GM21529 (cell line): ENCODE measurements around the gene MEPE.

ENCODE experiments used
- ATAC-seq: cut with Tn5 transposase; IDR thresholded peaks from one replicate; pipeline ENCODE4 v1.9.1; 2021; ENCODE audit not compliant: unreplicated experiment

The MEPE gene, protein sequence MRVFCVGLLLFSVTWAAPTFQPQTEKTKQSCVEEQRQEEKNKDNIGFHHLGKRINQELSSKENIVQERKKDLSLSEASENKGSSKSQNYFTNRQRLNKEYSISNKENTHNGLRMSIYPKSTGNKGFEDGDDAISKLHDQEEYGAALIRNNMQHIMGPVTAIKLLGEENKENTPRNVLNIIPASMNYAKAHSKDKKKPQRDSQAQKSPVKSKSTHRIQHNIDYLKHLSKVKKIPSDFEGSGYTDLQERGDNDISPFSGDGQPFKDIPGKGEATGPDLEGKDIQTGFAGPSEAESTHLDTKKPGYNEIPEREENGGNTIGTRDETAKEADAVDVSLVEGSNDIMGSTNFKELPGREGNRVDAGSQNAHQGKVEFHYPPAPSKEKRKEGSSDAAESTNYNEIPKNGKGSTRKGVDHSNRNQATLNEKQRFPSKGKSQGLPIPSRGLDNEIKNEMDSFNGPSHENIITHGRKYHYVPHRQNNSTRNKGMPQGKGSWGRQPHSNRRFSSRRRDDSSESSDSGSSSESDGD

DNA sequence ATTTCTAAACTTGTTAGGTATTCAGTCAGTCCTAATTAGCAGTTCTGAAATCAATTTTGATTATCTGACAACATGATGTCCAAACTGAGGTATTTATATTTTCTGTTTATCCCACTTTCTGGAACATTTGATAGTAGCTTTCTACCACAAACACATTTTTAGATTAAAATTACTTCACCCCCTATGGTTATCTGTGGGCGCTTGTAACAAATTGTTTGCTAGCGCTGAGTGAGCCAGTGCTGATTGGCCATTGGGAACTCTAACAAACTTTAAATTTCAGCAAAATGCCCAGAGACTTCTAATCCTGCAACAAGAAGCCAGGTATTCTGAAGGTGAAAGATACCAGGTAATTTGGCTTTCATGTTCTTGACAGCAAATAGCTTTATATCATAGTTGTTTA is at the start of gene MEPE:
Gene MEPE, plus strand, starts transcription at position 301 of the 400 bp plus-strand sequence. CDS start 1,746 bp downstream, outside the sequence.
- no peak for ATAC-seq

DNA sequence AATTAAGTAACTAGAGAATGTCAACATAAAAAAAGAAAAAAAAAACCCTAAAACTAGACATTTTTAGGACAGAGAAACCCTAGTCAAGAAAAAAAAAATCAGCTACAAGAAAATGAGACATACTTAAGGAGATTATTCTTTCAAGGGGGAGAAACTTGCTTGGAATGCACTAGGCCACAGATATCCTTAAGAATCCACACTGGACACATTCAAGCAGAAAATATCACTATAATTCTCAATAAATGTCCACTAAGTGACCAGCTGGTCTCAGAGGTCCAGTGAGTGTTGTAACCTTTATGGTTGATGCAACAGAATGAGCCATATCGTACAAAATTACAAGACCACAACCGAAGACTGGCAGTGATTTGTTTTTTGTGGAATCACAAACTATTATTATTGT is 49.0 kb upstream of the MEPE start:
- ATAC-seq: no peak

DNA sequence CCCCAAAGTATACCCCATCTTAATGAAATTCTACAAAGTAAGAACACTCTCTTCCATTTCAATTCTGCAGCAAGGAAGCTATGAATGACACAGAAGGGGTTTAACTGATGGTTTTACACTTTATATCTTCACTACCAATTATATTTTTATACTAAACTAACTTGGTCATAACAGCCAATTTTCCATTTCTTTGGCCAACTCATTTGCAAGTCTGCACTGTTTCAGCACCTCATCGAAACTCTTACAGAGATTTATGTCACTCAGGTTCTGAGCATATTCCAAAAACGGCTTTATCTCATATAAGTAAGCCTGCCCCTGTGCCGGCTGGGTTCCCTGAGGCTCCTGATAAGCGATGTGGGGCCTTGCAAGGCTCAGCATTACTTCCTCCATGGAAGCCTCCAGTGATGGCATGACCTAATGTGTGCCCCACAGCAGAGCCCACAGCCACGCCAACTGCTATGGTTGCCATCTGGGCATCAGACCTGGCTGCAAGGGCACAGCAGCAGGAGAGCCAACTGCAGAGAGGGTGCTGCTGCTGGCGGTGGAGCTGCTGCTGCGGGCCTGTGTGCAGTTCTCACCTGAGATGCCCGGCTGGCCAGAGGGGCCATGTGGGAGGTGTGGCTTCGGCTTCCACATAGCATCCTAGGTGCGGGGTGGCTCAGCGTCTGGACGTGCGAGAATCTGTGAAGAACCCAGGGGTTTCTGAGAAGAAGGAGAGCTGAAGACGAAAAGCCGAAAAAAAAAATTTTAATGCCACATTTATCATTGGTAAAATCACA is 46.8 kb upstream of the MEPE start:
- no peak for ATAC-seq

DNA sequence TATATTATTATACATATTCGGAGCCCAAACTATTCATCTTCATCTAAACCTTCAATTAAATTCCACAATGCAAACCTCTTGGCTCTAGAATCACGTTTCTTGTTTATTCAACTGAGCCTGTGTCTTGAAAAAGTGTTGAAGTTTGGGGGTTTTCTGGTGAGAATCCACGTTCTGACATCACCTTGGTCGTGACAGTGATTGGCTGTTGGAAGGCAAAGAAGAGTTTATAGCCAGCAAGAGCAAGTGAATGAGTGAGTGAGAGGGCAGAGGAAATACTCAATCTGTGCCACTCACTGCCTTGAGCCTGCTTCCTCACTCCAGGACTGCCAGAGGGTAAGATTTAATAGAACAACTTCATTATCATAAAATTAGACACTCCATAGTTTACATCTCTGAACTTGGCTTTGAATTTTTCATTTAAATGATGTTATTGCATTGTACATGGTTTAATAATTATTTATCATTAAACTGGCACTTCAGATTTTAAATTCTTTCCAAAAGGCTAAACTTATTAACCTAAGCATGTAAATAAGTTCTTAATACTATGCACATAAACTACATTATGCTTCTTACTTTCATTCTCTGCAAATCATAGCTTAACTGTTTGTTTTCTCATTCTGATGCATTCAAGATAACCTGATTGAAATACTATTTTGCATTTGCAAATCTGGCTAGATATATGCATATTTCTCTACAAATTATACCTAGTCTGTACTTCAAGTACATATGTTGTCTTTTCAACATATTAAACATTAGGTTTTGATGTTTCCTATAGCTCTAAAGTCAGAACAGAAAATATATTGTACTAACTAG is 33.3 kb upstream of the MEPE start, which contains the start of gene IBSP:
Gene IBSP, plus strand, starts transcription at position 254 of the 813 bp plus-strand sequence. CDS start 2,808 bp downstream, outside the sequence.
- no peak for ATAC-seq

DNA sequence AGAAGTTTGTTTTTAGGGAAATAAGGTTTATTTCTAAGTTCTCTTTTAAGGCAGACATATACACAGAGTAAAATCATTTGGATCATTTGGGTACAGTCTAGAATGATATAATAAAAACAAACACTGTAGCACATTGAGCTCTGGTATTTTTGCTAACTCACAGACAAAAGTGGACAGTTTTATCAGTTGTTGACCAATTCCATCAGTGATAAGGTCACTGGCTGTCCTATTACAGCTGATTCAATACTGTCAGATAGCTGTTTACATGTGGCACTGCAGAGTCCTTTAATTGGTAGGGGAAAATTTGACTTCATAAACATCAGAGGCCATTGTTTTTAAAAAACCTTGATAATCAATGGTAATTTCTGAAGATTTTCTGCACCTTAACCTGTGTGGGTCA is 29.9 kb upstream of the MEPE start:
- no peak for ATAC-seq

DNA sequence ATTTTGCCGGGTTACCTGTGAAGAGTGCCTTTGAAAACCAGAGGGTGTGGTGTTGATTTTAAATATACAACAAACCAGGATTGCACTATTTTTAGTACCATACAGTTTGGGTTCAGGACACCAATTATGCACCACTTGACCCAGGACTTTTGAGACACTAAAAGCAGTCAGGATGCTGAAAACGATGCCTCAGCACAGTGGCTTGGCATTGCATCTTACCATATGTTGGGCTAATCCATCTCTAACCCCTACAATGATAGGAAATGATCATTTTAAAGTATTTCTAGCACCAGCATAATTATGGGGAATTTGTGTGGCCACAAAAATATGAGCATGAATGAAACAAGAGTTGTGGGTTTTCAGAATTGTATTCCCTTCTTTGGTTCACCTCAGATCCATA is 29.3 kb upstream of the MEPE start:
- ATAC-seq: no peak

DNA sequence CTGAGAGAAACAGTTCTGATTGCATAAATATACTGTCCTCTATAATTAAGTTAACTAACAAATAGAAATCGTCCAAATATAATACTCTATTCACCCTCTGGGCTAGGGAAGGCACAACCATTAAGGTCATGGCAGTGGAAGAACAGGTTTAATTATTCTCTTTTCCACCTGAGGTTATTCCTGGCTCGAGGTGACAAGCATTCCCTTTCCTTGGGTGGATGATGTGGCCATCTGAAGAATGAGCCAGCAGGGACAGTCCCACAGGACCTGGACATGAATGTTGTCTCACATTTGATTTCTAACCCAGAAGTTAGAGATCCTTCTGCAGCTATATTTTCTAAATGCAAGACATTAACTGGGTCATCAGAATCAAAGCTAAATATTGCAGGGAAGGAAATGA is 27.9 kb upstream of the MEPE start:
- no peak for ATAC-seq

DNA sequence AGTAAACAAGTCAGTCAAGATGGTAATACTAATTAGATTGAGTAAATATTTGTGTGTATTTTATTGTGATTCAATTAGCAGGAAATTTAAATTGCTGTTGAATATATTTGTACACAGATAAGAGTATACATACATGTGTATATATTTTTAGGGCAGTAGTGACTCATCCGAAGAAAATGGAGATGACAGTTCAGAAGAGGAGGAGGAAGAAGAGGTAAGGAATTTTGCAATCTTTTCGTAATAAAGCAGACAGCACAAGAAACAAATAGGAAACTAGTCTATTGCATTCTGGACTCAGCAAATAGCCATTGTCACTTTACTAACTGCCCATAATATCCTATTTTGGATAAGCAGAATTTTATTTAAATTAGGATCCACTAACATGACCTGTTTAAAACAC is 26.8 kb upstream of the MEPE start:
- ATAC-seq: no peak

DNA sequence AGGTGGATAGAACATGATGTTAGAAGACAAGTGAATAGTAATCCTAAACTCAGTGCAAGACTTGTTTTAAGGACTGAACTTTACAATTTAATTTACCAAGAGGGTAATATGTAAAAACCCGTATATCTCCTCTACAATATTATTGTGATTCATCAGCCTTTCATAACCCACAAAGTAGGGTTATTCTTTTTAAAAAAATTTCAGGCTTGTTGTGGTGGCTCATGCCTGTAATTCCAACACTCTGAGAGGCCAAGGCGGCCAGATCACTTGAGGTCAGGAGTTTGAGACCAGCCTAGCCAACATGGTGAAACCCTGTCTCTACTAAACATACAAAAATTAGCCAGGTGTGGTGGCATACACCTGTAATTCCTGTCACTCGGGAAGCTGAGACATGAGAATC is 26.2 kb upstream of the MEPE start:
- ATAC-seq: no peak

DNA sequence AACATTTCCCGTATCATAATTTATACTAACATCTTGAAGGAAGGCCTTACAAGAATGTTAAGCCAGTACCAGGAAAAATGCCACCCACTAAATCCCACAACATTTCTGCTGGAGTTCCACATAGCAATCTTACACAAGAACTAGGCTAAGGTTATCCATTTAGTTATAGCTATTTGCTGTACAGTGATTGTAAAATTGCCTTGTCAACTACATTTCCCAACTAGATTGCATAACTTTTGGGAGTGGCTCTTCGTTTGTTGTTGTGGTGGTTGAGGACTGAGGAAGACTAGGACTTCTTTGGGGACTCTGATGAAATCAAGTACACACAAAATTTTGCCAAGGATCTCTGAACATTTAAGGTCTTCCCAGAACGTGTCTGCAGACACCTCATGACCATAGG is 25.4 kb upstream of the MEPE start:
- no peak for ATAC-seq

DNA sequence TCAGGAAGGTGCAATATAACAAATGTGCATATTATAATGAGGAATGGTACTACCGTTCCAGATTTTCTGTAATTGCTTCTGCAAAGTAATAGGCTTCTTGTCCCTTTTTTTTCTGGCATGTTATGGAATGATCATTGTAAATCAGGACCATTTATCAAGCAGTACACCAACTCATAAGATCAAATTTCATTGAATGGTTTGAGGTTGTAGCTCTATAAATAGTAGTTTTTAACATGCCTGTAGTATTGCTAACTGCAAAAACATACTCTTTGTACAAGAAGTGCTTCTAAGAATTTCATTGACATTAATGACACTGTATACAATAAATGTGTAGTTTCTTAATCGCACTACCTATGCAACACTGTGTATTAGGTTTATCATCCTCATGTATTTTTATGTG is 20.8 kb upstream of the MEPE start:
- ATAC-seq: no peak

DNA sequence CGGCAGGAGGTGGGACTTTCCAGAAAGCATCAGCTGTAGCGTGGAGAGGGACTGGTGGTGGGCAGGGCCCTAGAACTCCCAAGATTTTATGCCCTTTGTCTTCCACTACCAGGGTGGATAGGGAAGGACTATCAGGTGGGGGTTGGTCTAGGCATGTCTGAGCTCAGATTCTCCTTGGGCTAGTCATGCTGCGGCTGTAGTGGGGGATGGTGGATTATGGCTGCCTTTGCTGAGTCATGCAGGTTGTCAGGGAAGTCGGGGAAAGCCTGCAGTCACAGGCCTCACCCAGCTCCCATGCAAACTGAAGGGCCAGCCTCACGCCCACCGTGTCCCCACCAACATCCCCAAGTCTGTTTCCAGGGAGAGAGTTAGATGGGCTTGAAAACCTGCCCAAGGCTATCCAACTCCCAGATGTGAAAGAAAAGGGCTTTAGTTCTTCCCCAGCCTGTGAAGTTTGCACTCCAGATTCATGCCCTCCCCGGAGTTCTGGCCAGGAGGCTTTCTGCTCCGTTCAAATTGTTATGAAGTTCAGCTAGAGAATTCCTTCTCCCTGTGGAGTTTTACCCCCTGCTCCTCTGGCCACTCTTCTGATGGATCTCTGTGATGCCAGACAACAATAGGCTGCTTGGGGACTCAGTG is 13.4 kb upstream of the MEPE start:
- ATAC-seq: no peak

DNA sequence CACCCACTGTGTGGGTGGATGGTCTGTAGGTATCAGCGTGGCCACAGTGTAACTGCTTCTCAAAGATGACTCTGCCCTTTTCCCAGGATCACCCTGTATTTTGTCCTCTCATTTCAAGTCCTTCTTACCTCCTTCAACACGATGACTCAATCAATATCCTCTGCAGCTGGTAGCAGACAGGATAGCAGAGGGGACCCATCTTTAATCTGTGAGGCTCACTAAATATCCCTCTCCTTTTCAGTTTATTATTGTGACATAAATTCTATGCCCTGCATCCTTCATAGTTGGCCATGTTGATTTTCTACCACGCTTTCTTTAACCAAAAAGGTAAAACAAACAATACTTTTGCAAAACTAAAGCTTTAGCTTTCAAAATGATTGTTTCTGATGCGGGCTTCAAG is 9.6 kb upstream of the MEPE start:
- ATAC-seq: no peak

DNA sequence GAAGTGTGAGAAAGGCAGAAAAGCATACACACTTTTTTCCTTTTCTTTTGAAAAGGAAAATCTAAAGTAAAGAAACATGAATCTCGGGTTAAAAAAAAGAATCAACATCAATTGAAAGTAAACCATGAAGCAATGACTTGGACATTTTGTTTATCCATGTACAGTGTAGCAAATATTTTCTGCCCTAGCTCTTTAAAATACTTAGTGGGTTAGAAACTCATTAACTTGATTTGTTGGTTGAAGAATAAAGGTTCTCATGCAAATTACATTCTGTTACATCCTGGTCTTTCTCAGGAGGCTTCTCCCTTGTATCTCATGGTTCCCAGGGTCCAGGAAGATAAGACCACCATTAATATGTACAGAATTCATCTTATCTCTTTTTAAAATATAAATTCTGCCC is 9.0 kb upstream of the MEPE start:
- no peak for ATAC-seq

DNA sequence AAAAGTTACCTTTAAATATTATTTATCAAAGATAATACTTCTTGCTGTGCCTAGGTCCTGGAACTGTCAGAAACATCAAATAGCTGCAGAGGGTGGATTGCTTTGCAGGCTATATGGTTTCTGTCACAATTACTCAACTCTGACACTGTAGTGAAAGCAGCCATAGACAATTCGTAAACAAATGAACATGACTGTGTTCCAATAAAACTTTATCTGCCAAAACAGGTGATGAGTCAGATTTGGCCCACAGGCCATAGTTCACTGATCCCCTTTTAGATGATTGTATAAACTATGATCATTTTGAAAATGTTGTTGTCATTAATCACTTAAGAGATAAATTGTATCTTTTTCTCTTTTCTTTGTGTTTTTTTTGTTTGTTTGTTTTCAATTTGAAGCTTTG is 8.4 kb upstream of the MEPE start:
- ATAC-seq: no peak

DNA sequence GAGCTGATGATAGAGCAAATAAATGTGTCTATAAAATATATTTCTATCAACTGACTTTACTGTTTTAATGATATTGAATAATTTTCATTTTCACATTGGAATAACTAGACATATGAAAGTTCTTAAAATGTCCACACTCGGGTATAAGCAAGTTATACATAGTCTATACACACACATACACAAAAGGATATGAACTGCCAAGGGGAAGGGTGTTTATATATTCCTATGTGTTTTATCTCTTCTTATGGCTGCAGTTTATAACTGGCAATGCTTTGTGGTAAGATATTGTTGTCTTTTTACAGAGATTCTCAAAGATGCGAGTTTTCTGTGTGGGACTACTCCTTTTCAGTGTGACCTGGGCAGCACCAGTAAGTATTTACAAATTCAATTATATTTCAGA is 1.6 kb downstream of the MEPE start:
- no peak for ATAC-seq

DNA sequence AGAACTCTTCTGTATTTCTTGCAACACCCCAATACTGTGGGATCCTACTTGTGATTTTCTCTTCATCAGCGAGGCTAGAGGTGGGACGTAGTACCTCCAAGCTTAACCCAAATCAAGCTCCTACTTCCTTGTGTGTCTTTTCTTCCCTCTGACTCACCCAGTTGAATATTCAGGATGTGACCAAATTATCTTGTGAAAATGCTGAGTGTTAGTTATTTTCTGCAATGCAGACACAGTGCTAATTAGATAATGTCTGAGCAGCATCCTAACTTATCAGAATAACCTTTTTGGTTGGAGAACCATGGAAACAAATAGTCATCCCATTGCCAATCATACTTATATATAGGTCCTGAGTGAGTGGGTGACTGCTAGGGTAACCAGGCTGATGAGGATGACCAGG is 2.4 kb downstream of the MEPE start:
- ATAC-seq: no peak

DNA sequence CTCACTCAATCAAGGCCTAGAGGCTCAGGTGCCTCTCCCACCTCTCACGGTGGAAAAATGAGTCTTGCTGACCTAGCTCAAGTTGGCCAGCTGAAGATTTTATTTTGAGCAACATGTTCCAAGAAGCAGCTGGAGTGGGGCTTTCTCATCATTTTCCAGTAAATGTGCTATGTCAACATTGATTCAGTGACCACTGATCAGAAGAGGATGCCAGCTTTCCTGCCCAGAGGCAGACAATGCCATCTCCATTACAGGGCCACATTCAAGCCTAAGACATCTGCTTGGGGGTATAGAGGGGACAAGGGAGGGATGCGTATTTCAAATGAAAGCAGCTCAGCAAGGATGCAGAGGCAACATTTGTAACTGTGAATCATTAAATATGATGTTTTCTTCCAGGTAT is 3.0 kb downstream of the MEPE start:
- ATAC-seq: no peak

DNA sequence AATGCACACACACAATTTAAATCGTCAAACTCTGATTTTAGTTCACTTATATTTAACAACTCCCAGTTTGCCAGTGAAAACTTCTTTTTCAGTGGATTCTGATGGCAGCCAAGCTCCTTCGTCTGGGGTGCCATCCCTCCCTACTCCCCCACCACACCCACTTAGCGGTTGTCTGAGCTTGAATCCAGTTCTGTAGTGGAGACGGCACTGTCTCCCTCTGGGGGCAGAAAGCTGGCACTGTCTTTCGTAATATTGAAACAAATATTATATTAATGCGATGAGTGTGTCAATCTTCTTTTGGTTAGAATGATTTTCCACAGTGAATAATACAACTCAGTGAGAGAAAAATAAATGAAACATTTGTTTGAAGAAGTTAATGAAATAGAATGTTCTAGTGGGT is 5.4 kb downstream of the MEPE start:
- ATAC-seq: no peak

DNA sequence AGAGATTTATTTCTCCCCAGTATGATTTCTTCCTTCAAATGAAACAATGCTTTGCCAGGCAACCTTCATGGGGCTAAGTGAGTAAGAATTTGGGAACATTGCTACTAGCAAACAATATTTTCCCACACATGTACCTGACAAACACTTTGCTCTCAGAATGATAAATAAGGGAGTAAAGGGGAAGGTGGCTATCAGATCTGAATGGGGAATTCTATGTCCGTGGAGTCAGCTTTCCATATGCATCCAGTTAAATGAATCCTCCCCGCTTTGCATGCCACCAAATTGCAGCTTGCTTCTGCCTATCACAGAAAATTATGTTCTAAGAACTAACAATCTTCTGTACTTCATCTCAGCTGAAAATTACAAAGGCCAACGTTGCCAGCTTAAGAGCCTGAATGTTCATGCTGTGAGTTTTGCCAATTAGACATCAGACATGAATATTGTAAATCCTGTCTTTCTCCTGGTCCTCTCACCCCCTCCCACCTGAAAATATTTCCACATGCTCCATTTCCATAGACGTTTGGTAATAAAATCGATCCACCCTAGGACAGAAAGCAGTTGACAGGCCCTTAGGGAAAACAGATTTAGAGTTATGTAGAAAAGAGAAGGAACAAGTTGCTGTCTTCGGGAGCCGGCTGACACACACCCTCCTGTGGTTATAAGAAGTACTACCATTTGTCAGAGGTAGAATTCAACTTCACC is 6.3 kb downstream of the MEPE start:
- ATAC-seq: peak; percentile 75
